A549 (cell line): ENCODE results near the gene ARHGEF7. TPM values are rescaled to one million over a fixed set of nuclear protein-coding genes. Genes with fewer than 3 reads are reported as not detected.

Source experiments
- ATAC-seq, 2 experiments: fragments of 200-7000 bp in 1 of 2; fragments of >200 bp in 1 of 2; cut with Nextera tagmentation in 1 of 2; cut with Tn5 transposase in 1 of 2; 3 replicates each; pipeline versions ENCODE4 v1.8.0 to v1.9.1; 2018 to 2020; ENCODE audit warnings: mild to moderate bottlenecking in 1 of 2, moderate library complexity in 1 of 2
- CTCF ChIA-PET: fragments of 300-600 bp; sonication (Branson Sonifier 250); formaldehyde crosslinking; extraction: SDS; loops from one replicate; lab custom pipeline; 2021; ENCODE audit warnings: antibody characterized with exemption, inconsistent platforms; lab: Yijun Ruan, JAX
- POLR2A ChIA-PET: fragments of 350-600 bp; formaldehyde crosslinking; extraction: SDS; loops from one replicate; lab custom pipeline; 2021; ENCODE audit warnings: antibody characterized with exemption, inconsistent platforms; lab: Yijun Ruan, JAX
- DNase-seq, 2 experiments: peaks; one replicate each; pipeline versions ENCODE4 v3.0.0 to v3.0.0-alpha.2; 2011 to 2016; ENCODE audit warnings: low read depth in 1 of 2, low spot score in 1 of 2
- FAIRE-seq: peaks from 2 replicates; lab custom pipeline; 2011; peaks lifted over from hg19 to GRCh38; lab: Jason Lieb, UNC
- H3K27ac ChIP-seq, 2 experiments: fragments of >200 bp; sonication (Bioruptor Twin); formaldehyde crosslinking; 3 replicates each; pipeline ENCODE4 v1.5.1; 2016 to 2017
- H3K4me1 ChIP-seq: fragments of >200 bp; sonication (Bioruptor Twin); formaldehyde crosslinking; 3 replicates; pipeline ENCODE4 v1.6.1; 2016
- H3K4me2 ChIP-seq: fragments of >200 bp; sonication (Bioruptor Twin); formaldehyde crosslinking; 3 replicates; pipeline ENCODE4 v1.6.1; 2016
- H3K4me3 ChIP-seq: fragments of >200 bp; sonication (Bioruptor Twin); formaldehyde crosslinking; 3 replicates; pipeline ENCODE4 v1.5.1; 2016
- H3K9me3 ChIP-seq: fragments of >200 bp; sonication (Bioruptor Twin); formaldehyde crosslinking; 3 replicates; pipeline ENCODE4 v1.6.1; 2016
- ATOH8 ChIP-seq: fragments of 250-450 bp; sonication (Bioruptor Pico); IDR thresholded peaks from 2 replicates; pipeline ENCODE4 v1.5.0; 2020; ENCODE audit warnings: low read depth, mild to moderate bottlenecking, moderate library complexity
- CBX8 ChIP-seq: fragments of 200-600 bp; sonication (generic); IDR thresholded peaks from 2 replicates; pipeline ENCODE4 v1.6.1; 2016
- CEBPB ChIP-seq, 2 experiments: fragments of >200 bp in 1 of 2; sonication (Bioruptor Twin) in 1 of 2; formaldehyde crosslinking in 1 of 2; IDR thresholded peaks; 2 replicates each; pipeline ENCODE4 v1.6.1; 2012 to 2016
- E2F6 ChIP-seq: IDR thresholded peaks from 2 replicates; pipeline ENCODE4 v1.6.1; 2012; ENCODE audit warnings: low read depth, borderline replicate concordance
- EHMT2 ChIP-seq: fragments of 200-600 bp; sonication (generic); IDR thresholded peaks from 2 replicates; pipeline ENCODE4 v1.6.1; 2016; ENCODE audit warnings: antibody characterized with exemption, low read depth, mild to moderate bottlenecking, moderate library complexity
- ESRRA ChIP-seq: fragments of 150-350 bp; IDR thresholded peaks from 2 replicates; pipeline ENCODE4 v1.6.1; 2014; ENCODE audit warnings: mild to moderate bottlenecking, low read length, borderline replicate concordance
- FOXS1 ChIP-seq: fragments of 250-450 bp; sonication (Bioruptor Pico); IDR thresholded peaks from 2 replicates; pipeline ENCODE4 v1.5.0; 2020; ENCODE audit warnings: mild to moderate bottlenecking, moderate library complexity
- GATA3 ChIP-seq: IDR thresholded peaks from 2 replicates; pipeline ENCODE4 v1.6.1; 2012; ENCODE audit warnings: borderline replicate concordance
- HEYL ChIP-seq: fragments of 250-450 bp; sonication (Bioruptor Pico); IDR thresholded peaks from 2 replicates; pipeline ENCODE4 v1.8.0; 2021; ENCODE audit warnings: mild to moderate bottlenecking, moderate library complexity
- HOXB13 ChIP-seq: fragments of 250-450 bp; sonication (Bioruptor Pico); IDR thresholded peaks from 2 replicates; pipeline ENCODE4 v1.5.0; 2020; ENCODE audit warnings: low read depth, mild to moderate bottlenecking, moderate library complexity
- JUN ChIP-seq, 2 experiments: fragments of >200 bp; sonication (Bioruptor Twin); formaldehyde crosslinking; IDR thresholded peaks; 2 replicates in 1 of 2; 3 replicates in 1 of 2; pipeline ENCODE4 v1.6.1; 2016 to 2017
- JUNB ChIP-seq: fragments of >200 bp; sonication (Bioruptor Twin); formaldehyde crosslinking; IDR thresholded peaks from 2 replicates; pipeline ENCODE4 v1.6.1; 2016
- KDM1A ChIP-seq: fragments of 200-600 bp; sonication (generic); IDR thresholded peaks from 2 replicates; pipeline ENCODE4 v1.6.1; 2016; ENCODE audit warnings: low read depth, mild to moderate bottlenecking
- MYC ChIP-seq: IDR thresholded peaks from 2 replicates; pipeline ENCODE4 v1.6.1; 2012; ENCODE audit warnings: mild to moderate bottlenecking, inconsistent platforms, low read length, improper control_type of control experiment, borderline replicate concordance
- POLR2AphosphoS2 ChIP-seq: conservative IDR thresholded peaks from 2 replicates; pipeline ENCODE4 v1.6.1; 2012; ENCODE audit warnings: low read length, improper control_type of control experiment, inconsistent platforms
- RARB ChIP-seq: fragments of 250-450 bp; sonication (Bioruptor Pico); IDR thresholded peaks from 2 replicates; pipeline ENCODE4 v1.8.0; 2021; ENCODE audit warnings: mild to moderate bottlenecking, moderate library complexity
- REST ChIP-seq: fragments of 200-600 bp; sonication (generic); IDR thresholded peaks from 2 replicates; pipeline ENCODE4 v1.6.1; 2016; ENCODE audit warnings: antibody characterized with exemption, mild to moderate bottlenecking, moderate library complexity
- RNF2 ChIP-seq: fragments of 200-600 bp; sonication (generic); IDR thresholded peaks from 2 replicates; pipeline ENCODE4 v1.6.1; 2016; ENCODE audit warnings: low read depth, mild to moderate bottlenecking, antibody characterized with exemption, moderate library complexity, borderline replicate concordance
- SMC3 ChIP-seq: fragments of >200 bp; sonication (Bioruptor Twin); formaldehyde crosslinking; IDR thresholded peaks from 3 replicates; pipeline ENCODE4 v1.6.1; 2018; ENCODE audit warnings: inconsistent platforms
- SREBF2 ChIP-seq: fragments of 450-650 bp; IDR thresholded peaks from 2 replicates; pipeline ENCODE4 v1.6.1; 2014; ENCODE audit warnings: mild to moderate bottlenecking, moderate library complexity
- TP53 ChIP-seq: fragments of 250-450 bp; sonication (Bioruptor Pico); IDR thresholded peaks from 2 replicates; pipeline ENCODE4 v1.5.0; 2021; ENCODE audit warnings: mild to moderate bottlenecking, moderate library complexity
- ZC3H11A ChIP-seq: fragments of 450-650 bp; IDR thresholded peaks from 2 replicates; pipeline ENCODE4 v1.6.1; 2014; ENCODE audit warnings: antibody characterized with exemption, mild to moderate bottlenecking
- ZNF302 ChIP-seq: fragments of 250-450 bp; sonication (Bioruptor Pico); IDR thresholded peaks from 2 replicates; pipeline ENCODE4 v1.9.0; 2021; ENCODE audit warnings: inconsistent platforms, mild to moderate bottlenecking, moderate library complexity
- WGBS: methylation state at CpG from one replicate; pipeline ENCODE4 v1.1.6; 2017; ENCODE audit errors: missing lambda C conversion rate; 5-methylcytosine and 5-hydroxymethylcytosine counted together
- polyA plus RNA-seq, 4 experiments: library from polyadenylated mRNA; depleted of rRNA in 3 of 4; stranded (reverse); fragments of >200 nt; fragmentation: RNase III in 1 of 4; extraction: RNeasy Plus Mini Kit Qiagen cat#74134 plus additional on column Dnase treatment in 1 of 4; gene quantifications; 2 replicates in 3 of 4; 3 replicates in 1 of 4; pipeline ENCODE4 v1.2.3, GENCODE V29; 2011 to 2017

Gene ARHGEF7
- polyA plus RNA-seq, 2 of the 4 experiments (the other 2 are of a cell fraction) = 21.1 to 23.1 TPM

- ChIA-PET CTCF (no interaction called here), POLR2A (no interaction called here)
- ATAC-seq = no peak
Observed at GRCh38 chr13:111270765-111271698, 155.9 kb downstream of the ARHGEF7 start.

GRCh38 chr13:111272117-111272516 lies 157.0 kb downstream of the ARHGEF7 start:
- Histone ChIP-seq H3K4me1 (no peaks in the 10 kb centered on the region), H3K4me2 (no peak overlapping the region), H3K4me3 (no peak overlapping the region), H3K27ac (no peak overlapping the region), H3K9me3 (no peaks in the 10 kb centered on the region)
- 89% methylated on average over 7 of the region's 7 CpGs for WGBS
- no peak for DNase-seq
- TF ChIP-seq GATA3 (no peak), FOXS1 (CRISPR knock-in tag) (no peak), EHMT2 (no peak), RNF2 (no peak), CBX8 (no peak), ATOH8 (no peak), POLR2AphosphoS2 (no peak), JUN (IDR thresholded peaks at IDR 0.05) (no peak), ZC3H11A (no peak), HEYL (CRISPR knock-in tag) (no peak), SREBF2 (no peak), E2F6 (no peak), CEBPB (IDR thresholded peaks at IDR 0.05) (no peak), KDM1A (no peak)
- no peak for FAIRE-seq
- CTCF ChIA-PET = no interaction called here
- POLR2A ChIA-PET = no interaction called here
- no peak for ATAC-seq

More at GRCh38 chr13:111270765-111271698, 155.9 kb downstream of the ARHGEF7 start:
- WGBS = 92% methylated on average over 20 of the region's 20 CpGs
- Histone ChIP-seq H3K4me2 (no peak overlapping the region), H3K4me1 (no peaks in the 10 kb centered on the region), H3K9me3 (no peaks in the 10 kb centered on the region), H3K27ac (no peak overlapping the region)
- DNase-seq (no peak), FAIRE-seq (no peak)
- TF ChIP-seq SMC3 (no peak), ESRRA (no peak), REST (no peak), RARB (CRISPR knock-in tag) (no peak), CBX8 (no peak), POLR2AphosphoS2 (no peak), CEBPB (IDR thresholded peaks at IDR 0.05) (no peak), EHMT2 (no peak), TP53 (no peak), HOXB13 (CRISPR knock-in tag) (no peak), ZNF302 (CRISPR knock-in tag) (no peak), MYC (no peak), HEYL (CRISPR knock-in tag) (no peak), JUNB (no peak)
- TF ChIP-seq, all 56 proteins: peak for 0
- no peak overlapping the region for H3K4me3 ChIP-seq
